GM23338 (cell line): Measurements from ENCODE around the gene FRMD4A. TPM values are rescaled to one million over a fixed set of nuclear protein-coding genes. Genes with fewer than 3 reads are reported as not detected.

ENCODE experiments used
- ATAC-seq: fragments of 200-7000 bp; cut with Tn5 transposase; 3 replicates; pipeline ENCODE4 v1.9.1; 2020
- DNase-seq: peaks from one replicate; pipeline ENCODE4 v3.0.0-alpha.2; 2015; ENCODE audit warnings: low spot score
- H2AFZ ChIP-seq: fragments of 200-600 bp; sonication (generic); 2 replicates; pipeline ENCODE4 v1.8.0; 2016; ENCODE audit warnings: antibody characterized with exemption, mild to moderate bottlenecking, moderate library complexity
- H3F3A ChIP-seq: fragments of 200-600 bp; sonication (generic); replicated peaks from 2 replicates; pipeline ENCODE4 v1.8.0; 2017; ENCODE audit warnings: antibody characterized with exemption, mixed run types, low read depth
- H3K27ac ChIP-seq: fragments of 200-600 bp; sonication (generic); 2 replicates; pipeline ENCODE4 v1.6.1; 2016; ENCODE audit warnings: low read depth
- H3K27me3 ChIP-seq: fragments of 200-600 bp; sonication (generic); 2 replicates; pipeline ENCODE4 v1.8.0; 2016; ENCODE audit warnings: mild to moderate bottlenecking, mixed run types, moderate library complexity; ENCODE audit not compliant: insufficient read depth
- H3K36me3 ChIP-seq: fragments of 200-600 bp; sonication (generic); 2 replicates; pipeline ENCODE4 v1.8.0; 2016; ENCODE audit warnings: mild to moderate bottlenecking; ENCODE audit not compliant: insufficient read depth
- H3K4me1 ChIP-seq: fragments of 200-600 bp; sonication (generic); 2 replicates; pipeline ENCODE4 v1.8.0; 2016; ENCODE audit warnings: mild to moderate bottlenecking, moderate library complexity; ENCODE audit not compliant: insufficient read depth
- H3K4me2 ChIP-seq: fragments of 200-600 bp; sonication (generic); 2 replicates; pipeline ENCODE4 v1.7.1; 2017; ENCODE audit warnings: mixed run types
- H3K4me3 ChIP-seq: fragments of 200-600 bp; sonication (generic); 2 replicates; pipeline ENCODE4 v1.6.1; 2016; ENCODE audit warnings: mixed run types
- H3K79me2 ChIP-seq: fragments of 200-600 bp; sonication (generic); replicated peaks from 2 replicates; pipeline ENCODE4 v1.8.0; 2017; ENCODE audit warnings: mild to moderate bottlenecking; ENCODE audit not compliant: insufficient read depth
- H3K9me2 ChIP-seq: fragments of 200-600 bp; sonication (generic); 2 replicates; pipeline ENCODE4 v1.8.0; 2017; ENCODE audit not compliant: insufficient read depth
- H4K20me1 ChIP-seq: fragments of 200-600 bp; sonication (generic); replicated peaks from 2 replicates; pipeline ENCODE4 v1.8.0; 2017; ENCODE audit warnings: mild to moderate bottlenecking; ENCODE audit not compliant: insufficient read depth
- H3K27ac Mint-ChIP-seq: 2 replicates; pipeline ENCODE4 v1.8.0; 2020; ENCODE audit warnings: inconsistent platforms, mild to moderate bottlenecking, moderate library complexity, mixed read lengths
- H3K27me3 Mint-ChIP-seq: 3 replicates; pipeline ENCODE4 v1.8.0; 2022; ENCODE audit warnings: low read depth, mild to moderate bottlenecking, moderate library complexity, mixed read lengths, inconsistent platforms; ENCODE audit not compliant: insufficient read depth, poor library complexity
- H3K36me3 Mint-ChIP-seq: 3 replicates; pipeline ENCODE4 v1.8.0; 2021; ENCODE audit warnings: low read depth, mild to moderate bottlenecking, inconsistent platforms, moderate library complexity, mixed read lengths
- H3K4me1 Mint-ChIP-seq: 3 replicates; pipeline ENCODE4 v1.8.0; 2020; ENCODE audit warnings: mild to moderate bottlenecking, inconsistent platforms, mixed read lengths
- H3K4me3 Mint-ChIP-seq: 3 replicates; pipeline ENCODE4 v1.8.0; 2021; ENCODE audit warnings: moderate library complexity, mild to moderate bottlenecking, inconsistent platforms, mixed read lengths
- H3K9me3 Mint-ChIP-seq: 3 replicates; pipeline ENCODE4 v1.8.0; 2020; ENCODE audit warnings: moderate library complexity, mild to moderate bottlenecking, inconsistent platforms, mixed read lengths
- CREB1 ChIP-seq: fragments of 250-450 bp; sonication (Bioruptor Pico); IDR thresholded peaks from 2 replicates; pipeline ENCODE4 v1.5.0; 2020; ENCODE audit warnings: low read depth, mild to moderate bottlenecking, moderate library complexity
- EZH2 ChIP-seq: fragments of 200-600 bp; sonication (generic); IDR thresholded peaks from one replicate; pipeline ENCODE4 v1.8.0; 2017; ENCODE audit warnings: antibody characterized with exemption, mild to moderate bottlenecking, low read depth; ENCODE audit not compliant: unreplicated experiment
- EZH2phosphoT487 ChIP-seq: fragments of 200-600 bp; sonication (generic); IDR thresholded peaks from one replicate; pipeline ENCODE4 v1.8.1; 2018; ENCODE audit warnings: antibody characterized with exemption; ENCODE audit not compliant: unreplicated experiment
- JUNB ChIP-seq: IDR thresholded peaks from one replicate; pipeline ENCODE4 v1.6.1; 2016; ENCODE audit warnings: antibody characterized with exemption; ENCODE audit not compliant: unreplicated experiment
- NANOG ChIP-seq: IDR thresholded peaks from 2 replicates; pipeline ENCODE4 v1.6.1; 2016; ENCODE audit warnings: antibody characterized with exemption, borderline replicate concordance
- POLR2AphosphoS5 ChIP-seq: IDR thresholded peaks from 2 replicates; pipeline ENCODE4 v1.6.1; 2016; ENCODE audit warnings: antibody characterized with exemption, low read depth
- STAT1 ChIP-seq: IDR thresholded peaks from one replicate; pipeline ENCODE4 v1.6.1; 2016; ENCODE audit warnings: antibody characterized with exemption; ENCODE audit not compliant: unreplicated experiment
- ZNF114 ChIP-seq: fragments of 250-450 bp; sonication (Bioruptor Pico); IDR thresholded peaks from 2 replicates; pipeline ENCODE4 v1.5.0; 2020; ENCODE audit warnings: mild to moderate bottlenecking, moderate library complexity
- ZNF331 ChIP-seq: fragments of 250-450 bp; sonication (Bioruptor Pico); IDR thresholded peaks from 2 replicates; pipeline ENCODE4 v1.5.0; 2020; ENCODE audit warnings: low read depth, mild to moderate bottlenecking, moderate library complexity
- polyA plus RNA-seq: library from polyadenylated mRNA; unstranded; fragments of >200 nt; fragmentation: Nextera tagmentation; extraction: Ambion mirVana; gene quantifications from 2 replicates; pipeline ENCODE4 v1.2.1, GENCODE V29; 2016
- total RNA-seq: library from RNA; depleted of rRNA; stranded (reverse); fragments of >200 nt; shearing (Covaris generic); gene quantifications from 2 replicates; pipeline ENCODE4 v1.2.3, GENCODE V29; 2014
- TF ChIP-seq, protein P1 (sequence below): IDR thresholded peaks from one replicate; pipeline ENCODE4 v1.6.1; 2018; ENCODE audit warnings: antibody characterized with exemption; ENCODE audit not compliant: unreplicated experiment
- TF ChIP-seq, protein P2 (sequence below): IDR thresholded peaks from 2 replicates; pipeline ENCODE4 v1.6.1; 2016; ENCODE audit warnings: antibody characterized with exemption
- TF ChIP-seq, protein P3 (sequence below), 2 experiments: fragments of 200-600 bp in 1 of 2; sonication (generic) in 1 of 2; conservative IDR thresholded peaks; 2 replicates each; pipeline versions ENCODE4 v1.5.1 to v1.6.1; 2016 to 2017; ENCODE audit warnings: antibody characterized with exemption in 2 of 2, low read depth in 2 of 2, mild to moderate bottlenecking in 2 of 2, moderate library complexity in 1 of 2
- TF ChIP-seq, protein P4 (sequence below): fragments of 250-450 bp; sonication (Bioruptor Pico); IDR thresholded peaks from 2 replicates; pipeline ENCODE4 v1.5.0; 2020; ENCODE audit warnings: mild to moderate bottlenecking, moderate library complexity

Gene FRMD4A
- total and polyA plus RNA-seq, 2 experiments from 2014 or later: 14.0 to 20.1 TPM

DNA sequence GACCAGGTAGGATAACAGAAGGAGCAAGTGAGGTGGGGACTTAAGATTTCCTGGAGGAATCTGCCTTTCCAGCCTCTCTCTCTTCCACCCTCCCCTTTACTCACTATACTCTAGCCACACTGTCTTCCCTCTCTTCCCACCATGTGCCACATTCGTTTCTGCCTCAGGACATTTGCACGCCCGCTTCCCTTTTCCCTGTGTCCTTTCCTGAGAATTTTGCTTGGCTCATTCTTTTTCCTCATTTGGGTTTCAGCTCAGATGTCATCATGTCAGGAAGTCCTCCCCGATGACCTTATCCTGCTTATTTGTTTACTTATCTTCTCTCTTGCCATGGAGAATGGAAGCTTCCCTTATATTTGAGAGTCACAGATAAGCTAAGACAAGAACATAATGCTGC is 380.2 kb downstream of the FRMD4A start:
- H3K79me2 ChIP-seq: no peaks in the 10 kb centered on the region
- no peaks in the 10 kb centered on the region for H3K27me3 ChIP-seq
- no peak overlapping the region for H3K4me2 ChIP-seq
- no peak for ATAC-seq
- Mint-ChIP-seq H3K4me1 (peaks cover 12% of the 10 kb centered on the region), H3K4me3 (no peak overlapping the region), H3K27me3 (peaks cover 3% of the 10 kb centered on the region), H3K9me3 (peaks cover 4% of the 10 kb centered on the region; the same call in 2 of the 3 replicates), H3K36me3 (peaks cover 4% of the 10 kb centered on the region; the same call in 1 of the 3 replicates), H3K27ac (no peak overlapping the region)
- H3K36me3 ChIP-seq: no peaks in the 10 kb centered on the region
- 0 out of 2 replicates have a peak, but pooled peaks cover 5% of the 10 kb centered on the region for H3K9me2 ChIP-seq
- H3K4me3 ChIP-seq: no peak overlapping the region
- DNase-seq: no peak
- no peak overlapping the region for H2AFZ ChIP-seq
- H4K20me1 ChIP-seq: no peaks in the 10 kb centered on the region
- no peaks in the 10 kb centered on the region for H3F3A ChIP-seq
- TF ChIP-seq ZNF114: no peak
- TF ChIP-seq, protein P1, sequence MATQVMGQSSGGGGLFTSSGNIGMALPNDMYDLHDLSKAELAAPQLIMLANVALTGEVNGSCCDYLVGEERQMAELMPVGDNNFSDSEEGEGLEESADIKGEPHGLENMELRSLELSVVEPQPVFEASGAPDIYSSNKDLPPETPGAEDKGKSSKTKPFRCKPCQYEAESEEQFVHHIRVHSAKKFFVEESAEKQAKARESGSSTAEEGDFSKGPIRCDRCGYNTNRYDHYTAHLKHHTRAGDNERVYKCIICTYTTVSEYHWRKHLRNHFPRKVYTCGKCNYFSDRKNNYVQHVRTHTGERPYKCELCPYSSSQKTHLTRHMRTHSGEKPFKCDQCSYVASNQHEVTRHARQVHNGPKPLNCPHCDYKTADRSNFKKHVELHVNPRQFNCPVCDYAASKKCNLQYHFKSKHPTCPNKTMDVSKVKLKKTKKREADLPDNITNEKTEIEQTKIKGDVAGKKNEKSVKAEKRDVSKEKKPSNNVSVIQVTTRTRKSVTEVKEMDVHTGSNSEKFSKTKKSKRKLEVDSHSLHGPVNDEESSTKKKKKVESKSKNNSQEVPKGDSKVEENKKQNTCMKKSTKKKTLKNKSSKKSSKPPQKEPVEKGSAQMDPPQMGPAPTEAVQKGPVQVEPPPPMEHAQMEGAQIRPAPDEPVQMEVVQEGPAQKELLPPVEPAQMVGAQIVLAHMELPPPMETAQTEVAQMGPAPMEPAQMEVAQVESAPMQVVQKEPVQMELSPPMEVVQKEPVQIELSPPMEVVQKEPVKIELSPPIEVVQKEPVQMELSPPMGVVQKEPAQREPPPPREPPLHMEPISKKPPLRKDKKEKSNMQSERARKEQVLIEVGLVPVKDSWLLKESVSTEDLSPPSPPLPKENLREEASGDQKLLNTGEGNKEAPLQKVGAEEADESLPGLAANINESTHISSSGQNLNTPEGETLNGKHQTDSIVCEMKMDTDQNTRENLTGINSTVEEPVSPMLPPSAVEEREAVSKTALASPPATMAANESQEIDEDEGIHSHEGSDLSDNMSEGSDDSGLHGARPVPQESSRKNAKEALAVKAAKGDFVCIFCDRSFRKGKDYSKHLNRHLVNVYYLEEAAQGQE: no peak
- TF ChIP-seq, protein P2, sequence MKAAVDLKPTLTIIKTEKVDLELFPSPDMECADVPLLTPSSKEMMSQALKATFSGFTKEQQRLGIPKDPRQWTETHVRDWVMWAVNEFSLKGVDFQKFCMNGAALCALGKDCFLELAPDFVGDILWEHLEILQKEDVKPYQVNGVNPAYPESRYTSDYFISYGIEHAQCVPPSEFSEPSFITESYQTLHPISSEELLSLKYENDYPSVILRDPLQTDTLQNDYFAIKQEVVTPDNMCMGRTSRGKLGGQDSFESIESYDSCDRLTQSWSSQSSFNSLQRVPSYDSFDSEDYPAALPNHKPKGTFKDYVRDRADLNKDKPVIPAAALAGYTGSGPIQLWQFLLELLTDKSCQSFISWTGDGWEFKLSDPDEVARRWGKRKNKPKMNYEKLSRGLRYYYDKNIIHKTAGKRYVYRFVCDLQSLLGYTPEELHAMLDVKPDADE: no peak
- TF ChIP-seq, protein P3, sequence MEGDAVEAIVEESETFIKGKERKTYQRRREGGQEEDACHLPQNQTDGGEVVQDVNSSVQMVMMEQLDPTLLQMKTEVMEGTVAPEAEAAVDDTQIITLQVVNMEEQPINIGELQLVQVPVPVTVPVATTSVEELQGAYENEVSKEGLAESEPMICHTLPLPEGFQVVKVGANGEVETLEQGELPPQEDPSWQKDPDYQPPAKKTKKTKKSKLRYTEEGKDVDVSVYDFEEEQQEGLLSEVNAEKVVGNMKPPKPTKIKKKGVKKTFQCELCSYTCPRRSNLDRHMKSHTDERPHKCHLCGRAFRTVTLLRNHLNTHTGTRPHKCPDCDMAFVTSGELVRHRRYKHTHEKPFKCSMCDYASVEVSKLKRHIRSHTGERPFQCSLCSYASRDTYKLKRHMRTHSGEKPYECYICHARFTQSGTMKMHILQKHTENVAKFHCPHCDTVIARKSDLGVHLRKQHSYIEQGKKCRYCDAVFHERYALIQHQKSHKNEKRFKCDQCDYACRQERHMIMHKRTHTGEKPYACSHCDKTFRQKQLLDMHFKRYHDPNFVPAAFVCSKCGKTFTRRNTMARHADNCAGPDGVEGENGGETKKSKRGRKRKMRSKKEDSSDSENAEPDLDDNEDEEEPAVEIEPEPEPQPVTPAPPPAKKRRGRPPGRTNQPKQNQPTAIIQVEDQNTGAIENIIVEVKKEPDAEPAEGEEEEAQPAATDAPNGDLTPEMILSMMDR (conservative IDR thresholded peaks at IDR 0.05; ENCODE audit: low read depth in 2 of 2): no peak
- TF ChIP-seq STAT1: no peak
- TF ChIP-seq, protein P4, sequence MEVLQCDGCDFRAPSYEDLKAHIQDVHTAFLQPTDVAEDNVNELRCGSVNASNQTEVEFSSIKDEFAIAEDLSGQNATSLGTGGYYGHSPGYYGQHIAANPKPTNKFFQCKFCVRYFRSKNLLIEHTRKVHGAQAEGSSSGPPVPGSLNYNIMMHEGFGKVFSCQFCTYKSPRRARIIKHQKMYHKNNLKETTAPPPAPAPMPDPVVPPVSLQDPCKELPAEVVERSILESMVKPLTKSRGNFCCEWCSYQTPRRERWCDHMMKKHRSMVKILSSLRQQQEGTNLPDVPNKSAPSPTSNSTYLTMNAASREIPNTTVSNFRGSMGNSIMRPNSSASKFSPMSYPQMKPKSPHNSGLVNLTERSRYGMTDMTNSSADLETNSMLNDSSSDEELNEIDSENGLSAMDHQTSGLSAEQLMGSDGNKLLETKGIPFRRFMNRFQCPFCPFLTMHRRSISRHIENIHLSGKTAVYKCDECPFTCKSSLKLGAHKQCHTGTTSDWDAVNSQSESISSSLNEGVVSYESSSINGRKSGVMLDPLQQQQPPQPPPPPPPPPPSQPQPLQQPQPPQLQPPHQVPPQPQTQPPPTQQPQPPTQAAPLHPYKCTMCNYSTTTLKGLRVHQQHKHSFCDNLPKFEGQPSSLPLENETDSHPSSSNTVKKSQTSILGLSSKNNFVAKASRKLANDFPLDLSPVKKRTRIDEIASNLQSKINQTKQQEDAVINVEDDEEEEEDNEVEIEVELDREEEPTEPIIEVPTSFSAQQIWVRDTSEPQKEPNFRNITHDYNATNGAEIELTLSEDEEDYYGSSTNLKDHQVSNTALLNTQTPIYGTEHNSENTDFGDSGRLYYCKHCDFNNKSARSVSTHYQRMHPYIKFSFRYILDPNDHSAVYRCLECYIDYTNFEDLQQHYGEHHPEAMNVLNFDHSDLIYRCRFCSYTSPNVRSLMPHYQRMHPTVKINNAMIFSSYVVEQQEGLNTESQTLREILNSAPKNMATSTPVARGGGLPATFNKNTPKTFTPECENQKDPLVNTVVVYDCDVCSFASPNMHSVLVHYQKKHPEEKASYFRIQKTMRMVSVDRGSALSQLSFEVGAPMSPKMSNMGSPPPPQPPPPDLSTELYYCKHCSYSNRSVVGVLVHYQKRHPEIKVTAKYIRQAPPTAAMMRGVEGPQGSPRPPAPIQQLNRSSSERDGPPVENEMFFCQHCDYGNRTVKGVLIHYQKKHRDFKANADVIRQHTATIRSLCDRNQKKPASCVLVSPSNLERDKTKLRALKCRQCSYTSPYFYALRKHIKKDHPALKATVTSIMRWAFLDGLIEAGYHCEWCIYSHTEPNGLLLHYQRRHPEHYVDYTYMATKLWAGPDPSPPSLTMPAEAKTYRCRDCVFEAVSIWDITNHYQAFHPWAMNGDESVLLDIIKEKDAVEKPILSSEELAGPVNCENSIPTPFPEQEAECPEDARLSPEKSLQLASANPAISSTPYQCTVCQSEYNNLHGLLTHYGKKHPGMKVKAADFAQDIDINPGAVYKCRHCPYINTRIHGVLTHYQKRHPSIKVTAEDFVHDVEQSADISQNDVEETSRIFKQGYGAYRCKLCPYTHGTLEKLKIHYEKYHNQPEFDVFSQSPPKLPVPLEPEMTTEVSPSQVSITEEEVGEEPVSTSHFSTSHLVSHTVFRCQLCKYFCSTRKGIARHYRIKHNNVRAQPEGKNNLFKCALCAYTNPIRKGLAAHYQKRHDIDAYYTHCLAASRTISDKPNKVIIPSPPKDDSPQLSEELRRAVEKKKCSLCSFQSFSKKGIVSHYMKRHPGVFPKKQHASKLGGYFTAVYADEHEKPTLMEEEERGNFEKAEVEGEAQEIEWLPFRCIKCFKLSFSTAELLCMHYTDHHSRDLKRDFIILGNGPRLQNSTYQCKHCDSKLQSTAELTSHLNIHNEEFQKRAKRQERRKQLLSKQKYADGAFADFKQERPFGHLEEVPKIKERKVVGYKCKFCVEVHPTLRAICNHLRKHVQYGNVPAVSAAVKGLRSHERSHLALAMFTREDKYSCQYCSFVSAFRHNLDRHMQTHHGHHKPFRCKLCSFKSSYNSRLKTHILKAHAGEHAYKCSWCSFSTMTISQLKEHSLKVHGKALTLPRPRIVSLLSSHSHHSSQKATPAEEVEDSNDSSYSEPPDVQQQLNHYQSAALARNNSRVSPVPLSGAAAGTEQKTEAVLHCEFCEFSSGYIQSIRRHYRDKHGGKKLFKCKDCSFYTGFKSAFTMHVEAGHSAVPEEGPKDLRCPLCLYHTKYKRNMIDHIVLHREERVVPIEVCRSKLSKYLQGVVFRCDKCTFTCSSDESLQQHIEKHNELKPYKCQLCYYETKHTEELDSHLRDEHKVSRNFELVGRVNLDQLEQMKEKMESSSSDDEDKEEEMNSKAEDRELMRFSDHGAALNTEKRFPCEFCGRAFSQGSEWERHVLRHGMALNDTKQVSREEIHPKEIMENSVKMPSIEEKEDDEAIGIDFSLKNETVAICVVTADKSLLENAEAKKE (CRISPR knock-in tag): no peak
- TF ChIP-seq EZH2phosphoT487: no peak
- TF ChIP-seq EZH2: no peak
- TF ChIP-seq ZNF331 (CRISPR knock-in tag): no peak
- no peak for TF ChIP-seq JUNB
- no peak for TF ChIP-seq NANOG
- no peak for TF ChIP-seq CREB1
- TF ChIP-seq POLR2AphosphoS5: no peak
- no peak overlapping the region for H3K27ac ChIP-seq
- H3K4me1 ChIP-seq: peaks cover 10% of the 10 kb centered on the region; the same call in 1 of the 2 replicates
